ENCODE data around the gene ATP2B3. TPM values are rescaled to one million over a fixed set of nuclear protein-coding genes. Genes with fewer than 3 reads are reported as not detected.
A peak's percentile ranks its signal among the peaks of the same experiment; 100 is the strongest.

The ATP2B3 gene
- total and polyA plus RNA-seq, 4 experiments from 2014 or later = 0.09 TPM; not detected in 3

- CTCF ChIA-PET (ENCODE audit: partially characterized antibody) = interaction anchor here (2.0 kb wide), 1 partner anchor 130 kb away, joined by 7 read pairs; no protein-coding TSS in a partner anchor
- DNase-seq = no peak
- no peaks in the 10 kb centered on the region for H3K4me1 Mint-ChIP-seq
- H3K27ac Mint-ChIP-seq = no peak overlapping the region
- Histone ChIP-seq H3K27ac (ENCODE audit: low read depth, low read length) (no peak overlapping the region), H3K4me1 (ENCODE audit: insufficient read depth, low read length) (no peaks in the 10 kb centered on the region), H3K27me3 (ENCODE audit: insufficient read depth, low read length) (no peaks in the 10 kb centered on the region), H3K36me3 (ENCODE audit: insufficient read depth, low read length) (no peaks in the 10 kb centered on the region), H3K9me3 (ENCODE audit: control insufficient read depth in 1 of 2, low read length in 2 of 2) (no peaks in the 10 kb centered on the region), H3K4me3 (ENCODE audit: low read length in 2 of 2) (no peak overlapping the region)
- POLR2A ChIA-PET (ENCODE audit: partially characterized antibody) = no interaction called here
- intact Hi-C loops (cut with micrococcal nuclease) = no loop called here
- H3K4me3 Mint-ChIP-seq = no peak overlapping the region
- peaks cover 0 to 5% (median 0%) of the 10 kb centered on the region in 8 donors for H3K9me3 Mint-ChIP-seq
- no peaks in the 10 kb centered on the region for H3K27me3 Mint-ChIP-seq
- H3K36me3 Mint-ChIP-seq = no peaks in the 10 kb centered on the region
Measured at GRCh38 chrX:153537526-153538295, 20.3 kb downstream of the ATP2B3 start.

- no peaks in the 10 kb centered on the region for H3K4me1 ChIP-seq (ENCODE audit: insufficient read depth, low read length)
- H3K9me3 ChIP-seq (ENCODE audit: control insufficient read depth in 1 of 2, low read length in 2 of 2) = no peaks in the 10 kb centered on the region
- H3K27ac Mint-ChIP-seq = no peak overlapping the region
- no peak overlapping the region for H3K4me3 Mint-ChIP-seq
- no peak for DNase-seq
- no peak overlapping the region for H3K27ac ChIP-seq (ENCODE audit: low read depth, low read length)
- peaks cover 0 to 3% (median 0%) of the 10 kb centered on the region in 8 donors for H3K9me3 Mint-ChIP-seq
- CTCF ChIA-PET (ENCODE audit: partially characterized antibody) = interaction anchor here (1.1 to 2.3 kb wide), 6 partner anchors 19 to 595 kb away, joined by 3 to 60 read pairs (median 6); no protein-coding TSS in a partner anchor
- H3K36me3 Mint-ChIP-seq = no peaks in the 10 kb centered on the region
- no peak overlapping the region for H3K4me3 ChIP-seq (ENCODE audit: low read length in 2 of 2)
- POLR2A ChIA-PET (ENCODE audit: partially characterized antibody) = interaction anchor here (1.3 kb wide), 1 partner anchor 506 kb away, joined by 4 read pairs; no protein-coding TSS in a partner anchor
- intact Hi-C loops (cut with micrococcal nuclease) = no loop called here
- no peaks in the 10 kb centered on the region for H3K27me3 ChIP-seq (ENCODE audit: insufficient read depth, low read length)
- H3K27me3 Mint-ChIP-seq = no peaks in the 10 kb centered on the region
- no peaks in the 10 kb centered on the region for H3K4me1 Mint-ChIP-seq
- H3K36me3 ChIP-seq (ENCODE audit: insufficient read depth, low read length) = no peaks in the 10 kb centered on the region
Measured at GRCh38 chrX:153538424-153538823, 21.0 kb downstream of the ATP2B3 start.

DNA sequence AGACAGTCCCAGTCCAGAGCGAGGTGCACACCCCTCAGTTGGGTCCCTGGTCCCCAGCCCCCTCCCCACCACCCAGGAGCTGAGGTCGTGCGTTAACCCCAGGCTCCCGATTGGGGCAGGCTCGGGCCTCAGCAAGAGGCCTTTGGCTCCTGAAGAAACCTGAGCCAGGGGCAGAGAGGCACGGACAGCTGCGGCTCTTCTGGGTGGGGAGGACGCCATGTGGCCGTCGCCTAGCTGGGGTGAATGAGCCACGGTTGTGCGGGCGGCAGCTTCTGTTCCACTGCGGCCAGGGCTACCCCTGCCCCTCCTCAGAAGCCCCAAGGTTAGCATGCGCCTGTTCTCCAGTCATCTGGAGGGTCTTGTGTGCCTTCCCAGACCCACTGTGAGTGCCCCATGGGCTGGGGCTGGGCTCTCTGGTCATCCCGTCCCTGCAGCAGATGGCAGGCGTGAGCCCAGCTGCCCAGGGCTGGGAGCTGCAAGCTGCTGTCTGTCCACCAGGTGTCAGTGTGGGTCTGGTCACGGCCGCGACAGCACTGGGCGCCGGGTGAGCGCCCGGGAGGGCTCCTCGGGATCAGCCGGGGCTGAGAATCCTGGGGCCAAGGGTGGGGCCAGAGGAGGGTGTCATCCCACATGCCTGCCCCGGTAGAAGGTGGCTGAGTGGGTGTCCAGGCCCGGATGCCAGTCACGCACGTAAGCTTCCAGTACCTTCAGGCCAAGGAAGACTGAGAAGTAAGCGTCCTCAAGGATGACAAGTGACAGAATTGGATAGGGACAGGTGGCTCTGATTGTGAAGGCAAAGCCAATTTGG, 21.9 kb downstream of the ATP2B3 start:
- POLR2A ChIA-PET (ENCODE audit: partially characterized antibody) = interaction anchor here (1.3 kb wide), 1 partner anchor 507 kb away, joined by 4 read pairs; no protein-coding TSS in a partner anchor

GRCh38 chrX:153539979-153540358, 22.5 kb downstream of the ATP2B3 start:
- Mint-ChIP-seq H3K27ac (no peak overlapping the region), H3K9me3 (peaks cover 0 to 3% (median 0%) of the 10 kb centered on the region in 8 donors), H3K4me3 (no peak overlapping the region), H3K27me3 (no peaks in the 10 kb centered on the region), H3K4me1 (no peaks in the 10 kb centered on the region), H3K36me3 (no peaks in the 10 kb centered on the region)
- Histone ChIP-seq H3K36me3 (ENCODE audit: insufficient read depth, low read length) (no peaks in the 10 kb centered on the region), H3K9me3 (ENCODE audit: control insufficient read depth in 1 of 2, low read length in 2 of 2) (no peaks in the 10 kb centered on the region), H3K4me3 (ENCODE audit: low read length in 2 of 2) (no peak overlapping the region), H3K27ac (ENCODE audit: low read depth, low read length) (no peak overlapping the region), H3K27me3 (ENCODE audit: insufficient read depth, low read length) (no peaks in the 10 kb centered on the region), H3K4me1 (ENCODE audit: insufficient read depth, low read length) (no peaks in the 10 kb centered on the region)
- ChIA-PET CTCF (ENCODE audit: partially characterized antibody) (interaction anchor here (0.8 to 2.3 kb wide), 15 partner anchors 10 to 598 kb away, joined by 3 to 60 read pairs (median 4); partner anchors contain the start of gene DUSP9), POLR2A (ENCODE audit: partially characterized antibody) (no interaction called here)
- intact Hi-C loops (cut with micrococcal nuclease) = loop anchor here (1.0 kb wide), 2 partner anchors 109 to 128 kb away; no protein-coding TSS in a partner anchor
- DNase-seq = no peak

More for the DNA sequence above, 21.9 kb downstream of the ATP2B3 start:
- H3K4me1 ChIP-seq (ENCODE audit: insufficient read depth, low read length) = no peaks in the 10 kb centered on the region
- H3K27ac ChIP-seq (ENCODE audit: low read depth, low read length) = no peak overlapping the region
- intact Hi-C loops (cut with micrococcal nuclease) = loop anchor here (1.0 kb wide), 2 partner anchors 110 to 129 kb away; no protein-coding TSS in a partner anchor
- DNase-seq = peak; percentile 50 to 58 (median 51)
- no peaks in the 10 kb centered on the region for H3K9me3 ChIP-seq (ENCODE audit: control insufficient read depth in 1 of 2, low read length in 2 of 2)
- H3K4me3 ChIP-seq (ENCODE audit: low read length in 2 of 2) = no peak overlapping the region
- Mint-ChIP-seq H3K27me3 (no peaks in the 10 kb centered on the region), H3K27ac (no peak overlapping the region), H3K36me3 (no peaks in the 10 kb centered on the region), H3K4me1 (no peaks in the 10 kb centered on the region), H3K4me3 (no peak overlapping the region), H3K9me3 (peaks cover 0 to 3% (median 0%) of the 10 kb centered on the region in 8 donors)
- no peaks in the 10 kb centered on the region for H3K36me3 ChIP-seq (ENCODE audit: insufficient read depth, low read length)
- CTCF ChIA-PET (ENCODE audit: partially characterized antibody) = interaction anchor here (0.8 to 2.3 kb wide), 17 partner anchors 9 to 598 kb away, joined by 3 to 60 read pairs (median 4); partner anchors contain the start of gene DUSP9
- H3K27me3 ChIP-seq (ENCODE audit: insufficient read depth, low read length) = no peaks in the 10 kb centered on the region

GRCh38 chrX:153544727-153545126, 27.3 kb downstream of the ATP2B3 start:
- Histone ChIP-seq H3K27ac (ENCODE audit: low read depth, low read length) (no peak overlapping the region), H3K4me3 (ENCODE audit: low read length in 2 of 2) (no peak overlapping the region), H3K9me3 (ENCODE audit: control insufficient read depth in 1 of 2, low read length in 2 of 2) (no peaks in the 10 kb centered on the region), H3K4me1 (ENCODE audit: insufficient read depth, low read length) (no peaks in the 10 kb centered on the region), H3K27me3 (ENCODE audit: insufficient read depth, low read length) (no peaks in the 10 kb centered on the region), H3K36me3 (ENCODE audit: insufficient read depth, low read length) (no peaks in the 10 kb centered on the region)
- CTCF ChIA-PET (ENCODE audit: partially characterized antibody) = interaction anchor here (1.4 kb wide), 1 partner anchor 9 kb away, joined by 4 read pairs; no protein-coding TSS in a partner anchor
- H3K36me3 Mint-ChIP-seq = no peaks in the 10 kb centered on the region
- no peaks in the 10 kb centered on the region for H3K4me1 Mint-ChIP-seq
- intact Hi-C loops (cut with micrococcal nuclease) = no loop called here
- POLR2A ChIA-PET (ENCODE audit: partially characterized antibody) = no interaction called here
- DNase-seq = no peak
- H3K27me3 Mint-ChIP-seq = peaks cover 0 to 2% of the 10 kb centered on the region in 2 donors
- no peak overlapping the region for H3K27ac Mint-ChIP-seq
- peaks cover 0 to 3% (median 0%) of the 10 kb centered on the region in 8 donors for H3K9me3 Mint-ChIP-seq
- no peak overlapping the region for H3K4me3 Mint-ChIP-seq

DNA sequence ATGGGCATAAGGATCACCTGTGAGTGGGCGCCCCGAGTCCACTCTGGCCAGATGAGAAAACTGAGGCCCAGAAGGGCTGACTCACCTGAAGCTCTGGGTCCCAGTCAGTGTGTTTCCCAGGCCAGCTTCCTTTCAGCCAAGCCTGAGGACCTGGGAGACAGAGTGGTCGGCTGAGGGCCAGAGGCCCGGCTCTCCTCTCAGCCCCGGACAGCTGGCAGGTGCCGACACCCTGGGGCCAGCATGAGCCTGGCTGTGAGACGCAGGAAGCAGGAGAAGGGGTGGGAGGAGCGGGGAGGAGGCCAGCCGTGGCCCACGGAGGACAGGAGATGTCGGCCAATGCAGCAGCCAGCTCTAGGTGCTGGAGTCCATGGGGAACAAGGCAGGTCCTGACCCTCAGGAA, 28.9 kb downstream of the ATP2B3 start:
- intact Hi-C loops (cut with micrococcal nuclease) = no loop called here
- Histone ChIP-seq H3K4me1 (ENCODE audit: insufficient read depth, low read length) (no peaks in the 10 kb centered on the region), H3K27ac (ENCODE audit: low read depth, low read length) (no peak overlapping the region), H3K9me3 (ENCODE audit: control insufficient read depth in 1 of 2, low read length in 2 of 2) (no peaks in the 10 kb centered on the region), H3K27me3 (ENCODE audit: insufficient read depth, low read length) (no peaks in the 10 kb centered on the region), H3K4me3 (ENCODE audit: low read length in 2 of 2) (no peak overlapping the region), H3K36me3 (ENCODE audit: insufficient read depth, low read length) (no peaks in the 10 kb centered on the region)
- H3K27me3 Mint-ChIP-seq = peaks cover 0 to 2% of the 10 kb centered on the region in 2 donors
- no peaks in the 10 kb centered on the region for H3K4me1 Mint-ChIP-seq
- ChIA-PET CTCF (ENCODE audit: partially characterized antibody) (no interaction called here), POLR2A (ENCODE audit: partially characterized antibody) (no interaction called here)
- peaks cover 0 to 3% (median 0%) of the 10 kb centered on the region in 8 donors for H3K9me3 Mint-ChIP-seq
- H3K36me3 Mint-ChIP-seq = no peaks in the 10 kb centered on the region
- H3K4me3 Mint-ChIP-seq = no peak overlapping the region
- no peak for DNase-seq
- no peak overlapping the region for H3K27ac Mint-ChIP-seq

GRCh38 chrX:153547195-153547594, 29.8 kb downstream of the ATP2B3 start:
- no peaks in the 10 kb centered on the region for H3K9me3 ChIP-seq (ENCODE audit: control insufficient read depth in 1 of 2, low read length in 2 of 2)
- H3K27me3 ChIP-seq (ENCODE audit: insufficient read depth, low read length) = no peaks in the 10 kb centered on the region
- H3K4me3 ChIP-seq (ENCODE audit: low read length in 2 of 2) = no peak overlapping the region
- DNase-seq = no peak
- peaks cover 0 to 2% of the 10 kb centered on the region in 2 donors for H3K27me3 Mint-ChIP-seq
- no peaks in the 10 kb centered on the region for H3K36me3 ChIP-seq (ENCODE audit: insufficient read depth, low read length)
- ChIA-PET POLR2A (ENCODE audit: partially characterized antibody) (no interaction called here), CTCF (ENCODE audit: partially characterized antibody) (no interaction called here)
- no peak overlapping the region for H3K27ac ChIP-seq (ENCODE audit: low read depth, low read length)
- H3K27ac Mint-ChIP-seq = no peak overlapping the region
- no peaks in the 10 kb centered on the region for H3K36me3 Mint-ChIP-seq
- no peak overlapping the region for H3K4me3 Mint-ChIP-seq
- no peaks in the 10 kb centered on the region for H3K4me1 Mint-ChIP-seq
- no peaks in the 10 kb centered on the region for H3K4me1 ChIP-seq (ENCODE audit: insufficient read depth, low read length)
- intact Hi-C loops (cut with micrococcal nuclease) = no loop called here
- peaks cover 0 to 3% (median 0%) of the 10 kb centered on the region in 8 donors for H3K9me3 Mint-ChIP-seq

All from CD4-positive, alpha-beta memory T cell (primary cell).